Muscle layer of colon (tissue), 2 donors: Measurements from ENCODE around the gene LMAN1L.

Experiments
- H3K27ac ChIP-seq: one replicate; pipeline ENCODE4 v1.7.0; 2013; ENCODE audit warnings: low read depth, mild to moderate bottlenecking, low read length, moderate library complexity
- H3K27me3 ChIP-seq, 2 donors: one replicate each; pipeline ENCODE4 v1.7.0; 2013; ENCODE audit warnings: low read length in 2 of 2, mild to moderate bottlenecking in 2 of 2; ENCODE audit not compliant: insufficient read depth in 2 of 2, control insufficient read depth in 1 of 2
- H3K36me3 ChIP-seq: one replicate; pipeline ENCODE4 v1.7.0; 2013; ENCODE audit warnings: mild to moderate bottlenecking, low read length; ENCODE audit not compliant: insufficient read depth
- H3K4me1 ChIP-seq: one replicate; pipeline ENCODE4 v1.7.0; 2013; ENCODE audit warnings: mild to moderate bottlenecking, low read length; ENCODE audit not compliant: insufficient read depth
- H3K4me3 ChIP-seq, 2 donors: one replicate each; pipeline ENCODE4 v1.7.0; 2013; ENCODE audit warnings: low read length in 2 of 2, low read depth in 1 of 2, mild to moderate bottlenecking in 1 of 2, moderate library complexity in 1 of 2
- H3K9ac ChIP-seq: one replicate; pipeline ENCODE4 v1.7.0; 2013; ENCODE audit warnings: low read length
- H3K9me3 ChIP-seq: one replicate; pipeline ENCODE4 v1.7.0; 2013; ENCODE audit warnings: mild to moderate bottlenecking, low read length
- donor health status: abdominal sarcoma.
- donor health status: Adenocarcinoma of cecum.

Gene LMAN1L

DNA sequence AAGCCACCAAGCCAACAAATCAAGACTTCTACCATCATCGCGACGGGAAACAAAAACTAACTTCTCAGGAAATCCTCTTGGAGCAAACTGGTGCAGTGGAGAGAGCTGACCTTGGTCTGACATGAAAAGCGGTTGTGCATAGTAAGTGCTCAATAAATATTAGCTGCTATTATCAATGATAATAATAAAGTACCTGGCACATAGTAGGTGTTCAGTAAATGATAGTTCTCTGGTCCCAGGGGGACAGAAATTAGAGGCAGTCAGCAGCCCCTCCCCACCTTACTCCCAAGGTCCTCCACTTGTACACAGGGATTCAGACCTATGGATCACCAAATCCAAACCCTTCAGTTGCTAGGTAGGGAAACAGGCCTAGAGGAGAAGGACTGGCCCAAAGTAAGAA is 36.7 kb upstream of the LMAN1L start:
- no peaks in the 10 kb centered on the region for H3K9me3 ChIP-seq
- no peak overlapping the region for H3K4me3 ChIP-seq
- H3K27ac ChIP-seq: no peak overlapping the region
- no peaks in the 10 kb centered on the region for H3K36me3 ChIP-seq
- peaks cover 5% of the 10 kb centered on the region for H3K4me1 ChIP-seq
- H3K9ac ChIP-seq: no peak overlapping the region
- H3K27me3 ChIP-seq: no peaks in the 10 kb centered on the region

DNA sequence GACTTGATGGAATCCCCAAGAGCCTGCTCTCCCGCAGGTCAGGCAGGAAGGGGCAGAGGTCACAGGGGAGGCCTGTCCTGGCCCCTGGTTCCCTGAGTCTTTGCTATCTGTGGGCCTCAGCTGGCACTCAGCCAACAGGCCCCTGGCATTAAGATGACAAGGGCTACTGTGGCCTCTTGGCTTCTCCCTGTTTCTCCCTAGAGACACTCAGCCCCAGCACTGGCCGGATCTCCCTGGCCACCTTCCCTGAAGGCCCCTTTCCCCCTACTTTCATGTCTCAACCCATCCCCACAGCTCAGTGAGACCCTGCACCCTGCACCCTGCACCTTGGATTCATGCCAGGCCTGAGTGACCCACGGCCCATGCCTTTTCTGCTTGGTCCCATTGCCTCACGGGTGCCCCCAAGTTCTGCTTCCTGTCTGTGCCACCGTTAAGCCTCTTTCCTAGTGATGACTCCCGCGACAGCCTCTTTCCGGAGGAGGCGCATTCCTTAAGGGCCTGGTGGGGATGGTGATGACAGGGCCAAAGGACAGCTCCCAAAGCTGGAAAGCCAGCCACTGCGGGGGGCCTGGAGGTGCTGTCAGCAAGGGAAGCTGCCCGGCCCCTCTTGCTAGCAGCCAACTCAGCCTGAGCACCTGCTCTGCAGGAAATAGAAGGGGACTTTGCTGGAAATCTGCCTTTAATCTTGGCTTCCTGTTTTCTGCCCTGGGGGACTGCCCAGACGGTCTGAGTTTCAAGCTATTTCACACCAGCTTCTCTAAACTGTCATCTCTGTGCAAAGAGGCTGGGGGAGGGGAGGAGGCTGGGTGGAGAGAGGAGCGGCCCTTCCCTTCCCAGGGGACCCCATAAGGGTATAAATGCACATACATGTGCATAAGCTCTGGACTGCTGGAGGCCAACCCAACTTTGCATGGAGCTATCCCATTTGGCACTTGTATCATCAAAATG is 35.5 kb upstream of the LMAN1L start:
- no peak overlapping the region for H3K4me3 ChIP-seq
- H3K27ac ChIP-seq: no peak overlapping the region
- H3K36me3 ChIP-seq: no peaks in the 10 kb centered on the region
- H3K9ac ChIP-seq: no peak overlapping the region
- no peaks in the 10 kb centered on the region for H3K27me3 ChIP-seq
- H3K9me3 ChIP-seq: no peaks in the 10 kb centered on the region
- H3K4me1 ChIP-seq: peaks cover 14% of the 10 kb centered on the region

DNA sequence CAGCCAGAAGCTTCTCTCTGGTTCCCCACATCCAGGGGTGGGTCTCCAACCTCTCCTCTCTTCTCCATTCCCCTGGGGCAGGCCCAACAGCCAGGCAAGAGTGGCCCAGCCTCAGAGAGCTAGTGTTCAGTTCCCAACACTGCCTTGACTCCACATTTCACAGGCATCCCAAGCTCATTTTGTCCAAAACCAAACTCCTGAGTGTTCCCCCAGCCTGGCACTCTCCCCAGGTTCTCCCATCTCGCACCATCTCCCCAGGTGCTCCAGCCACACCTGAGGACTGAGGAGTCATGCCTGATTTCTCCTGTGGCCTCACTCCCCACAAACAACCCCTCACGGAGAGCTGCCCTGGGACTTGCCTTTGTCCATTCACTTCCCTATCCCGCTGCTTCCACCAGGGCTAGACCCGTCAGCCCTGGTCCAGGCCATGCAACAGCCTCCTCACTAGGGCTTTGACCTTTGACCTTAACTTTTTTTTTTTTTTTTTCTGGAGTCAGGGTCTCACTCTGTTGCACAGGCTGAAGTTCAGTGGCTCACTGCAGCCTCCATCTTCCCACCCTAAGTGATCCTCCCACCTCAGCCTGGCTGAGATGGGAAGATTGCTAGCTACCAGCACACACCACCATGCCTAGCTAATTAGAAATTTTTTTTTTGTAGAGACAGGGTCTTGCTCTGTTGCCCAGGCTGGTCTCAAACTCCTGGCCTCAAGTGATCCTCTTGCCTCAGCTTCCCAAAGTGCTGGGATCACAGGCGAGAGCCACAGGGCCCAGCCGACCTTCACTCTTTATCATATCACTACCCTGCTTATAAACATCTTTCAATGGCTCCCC is 34.7 kb upstream of the LMAN1L start:
- Histone ChIP-seq H3K9me3 (no peaks in the 10 kb centered on the region), H3K4me3 (no peak overlapping the region), H3K27me3 (no peaks in the 10 kb centered on the region), H3K27ac (no peak overlapping the region), H3K9ac (no peak overlapping the region), H3K36me3 (no peaks in the 10 kb centered on the region), H3K4me1 (peaks cover 18% of the 10 kb centered on the region)

DNA sequence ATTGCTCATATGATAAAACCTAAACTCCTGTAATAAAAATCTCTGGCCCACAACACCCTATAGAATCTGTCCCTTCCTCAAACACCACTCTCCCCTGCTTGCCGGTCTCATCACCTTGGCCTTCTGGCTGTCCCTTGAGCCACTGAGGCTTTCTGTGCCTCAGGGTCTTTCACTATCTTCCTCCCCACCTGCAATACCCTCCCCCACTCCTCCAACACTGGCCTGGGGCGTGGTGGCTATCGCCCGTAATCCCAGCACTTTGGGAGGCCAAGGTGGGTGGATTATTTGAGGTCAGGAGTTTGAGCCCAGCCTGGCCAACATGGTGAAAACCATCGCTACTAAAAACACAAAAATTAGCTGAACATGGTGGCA is 34.0 kb upstream of the LMAN1L start:
- no peaks in the 10 kb centered on the region for H3K9me3 ChIP-seq
- H3K36me3 ChIP-seq: no peaks in the 10 kb centered on the region
- H3K4me3 ChIP-seq: no peak overlapping the region
- no peak overlapping the region for H3K27ac ChIP-seq
- peaks cover 24% of the 10 kb centered on the region for H3K4me1 ChIP-seq
- no peak overlapping the region for H3K9ac ChIP-seq
- no peaks in the 10 kb centered on the region for H3K27me3 ChIP-seq

DNA sequence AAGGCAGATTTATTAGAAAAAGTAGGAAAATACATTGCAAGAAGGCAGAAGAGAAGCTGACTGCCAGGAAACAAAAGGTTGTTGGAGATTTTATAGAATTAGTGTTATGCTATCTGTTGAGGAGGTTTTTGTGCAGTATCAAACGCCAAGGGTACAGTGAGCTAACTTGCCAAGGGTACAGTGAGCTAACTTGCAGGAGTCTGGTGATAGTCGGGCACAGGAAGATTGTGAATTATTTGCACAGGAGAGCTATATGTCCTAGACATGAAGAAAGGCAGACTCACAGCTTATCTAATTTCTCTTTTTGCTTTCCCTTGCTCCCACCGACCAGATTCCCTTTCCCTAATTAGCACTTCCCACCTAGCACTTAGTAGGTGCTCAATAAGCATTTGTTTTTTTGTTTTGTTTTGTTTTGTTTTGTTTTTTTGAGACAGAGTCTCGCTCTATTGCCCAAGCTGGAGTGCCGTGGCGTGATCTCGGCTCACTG is 33.4 kb upstream of the LMAN1L start:
- Histone ChIP-seq H3K36me3 (no peaks in the 10 kb centered on the region), H3K27me3 (no peaks in the 10 kb centered on the region), H3K4me1 (peaks cover 29% of the 10 kb centered on the region), H3K9ac (no peak overlapping the region), H3K27ac (no peak overlapping the region), H3K9me3 (no peaks in the 10 kb centered on the region), H3K4me3 (no peak overlapping the region)

DNA sequence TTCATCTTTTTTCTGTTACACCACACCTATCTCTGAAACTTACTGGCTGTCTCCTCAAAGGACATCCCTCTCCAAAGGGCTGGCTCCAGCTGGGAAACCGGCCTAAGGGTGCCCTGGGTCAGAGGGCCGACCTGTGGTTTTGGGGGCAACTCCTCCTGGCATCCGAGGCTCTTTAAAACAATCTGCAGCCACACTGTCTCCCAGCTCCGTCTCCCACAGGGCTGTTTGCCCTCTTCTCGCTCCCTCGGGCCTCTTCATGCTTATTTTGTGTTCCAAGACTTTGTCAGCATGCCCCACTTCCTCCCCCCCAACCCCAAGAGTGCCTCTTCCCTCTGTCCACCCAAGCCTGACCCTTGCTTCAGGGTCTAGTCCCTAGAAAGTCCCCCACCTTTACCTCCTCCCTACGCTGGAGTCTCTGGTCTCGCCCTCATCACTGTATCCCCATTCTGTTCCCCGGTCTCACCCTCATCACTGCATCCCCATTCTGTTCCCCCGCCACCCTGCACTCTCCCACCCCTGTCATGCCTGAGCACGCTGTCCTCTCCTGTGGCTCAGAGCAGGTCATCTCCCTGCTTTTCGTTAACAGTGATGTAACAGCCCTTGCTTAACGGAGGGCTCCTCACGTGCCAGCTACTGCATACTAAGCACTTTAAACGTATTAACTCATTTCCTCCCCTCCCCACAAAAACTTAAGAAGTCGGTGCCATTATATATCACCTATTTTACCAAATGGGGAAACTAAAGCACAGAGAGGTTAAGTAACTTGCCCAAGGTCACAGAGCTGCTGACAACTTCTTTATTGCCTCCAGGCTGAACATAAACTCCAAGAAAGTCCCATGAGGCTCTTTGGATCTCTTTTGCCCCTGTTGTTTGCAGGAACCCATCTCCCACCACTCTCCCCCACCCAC is 31.9 kb upstream of the LMAN1L start:
- H3K9me3 ChIP-seq: no peaks in the 10 kb centered on the region
- H3K4me3 ChIP-seq: peak overlapping the region in 1 of 2 donors; percentile 46
- H3K9ac ChIP-seq: no peak overlapping the region
- H3K36me3 ChIP-seq: no peaks in the 10 kb centered on the region
- H3K27ac ChIP-seq: no peak overlapping the region
- peaks cover 41% of the 10 kb centered on the region for H3K4me1 ChIP-seq
- H3K27me3 ChIP-seq: no peaks in the 10 kb centered on the region

DNA sequence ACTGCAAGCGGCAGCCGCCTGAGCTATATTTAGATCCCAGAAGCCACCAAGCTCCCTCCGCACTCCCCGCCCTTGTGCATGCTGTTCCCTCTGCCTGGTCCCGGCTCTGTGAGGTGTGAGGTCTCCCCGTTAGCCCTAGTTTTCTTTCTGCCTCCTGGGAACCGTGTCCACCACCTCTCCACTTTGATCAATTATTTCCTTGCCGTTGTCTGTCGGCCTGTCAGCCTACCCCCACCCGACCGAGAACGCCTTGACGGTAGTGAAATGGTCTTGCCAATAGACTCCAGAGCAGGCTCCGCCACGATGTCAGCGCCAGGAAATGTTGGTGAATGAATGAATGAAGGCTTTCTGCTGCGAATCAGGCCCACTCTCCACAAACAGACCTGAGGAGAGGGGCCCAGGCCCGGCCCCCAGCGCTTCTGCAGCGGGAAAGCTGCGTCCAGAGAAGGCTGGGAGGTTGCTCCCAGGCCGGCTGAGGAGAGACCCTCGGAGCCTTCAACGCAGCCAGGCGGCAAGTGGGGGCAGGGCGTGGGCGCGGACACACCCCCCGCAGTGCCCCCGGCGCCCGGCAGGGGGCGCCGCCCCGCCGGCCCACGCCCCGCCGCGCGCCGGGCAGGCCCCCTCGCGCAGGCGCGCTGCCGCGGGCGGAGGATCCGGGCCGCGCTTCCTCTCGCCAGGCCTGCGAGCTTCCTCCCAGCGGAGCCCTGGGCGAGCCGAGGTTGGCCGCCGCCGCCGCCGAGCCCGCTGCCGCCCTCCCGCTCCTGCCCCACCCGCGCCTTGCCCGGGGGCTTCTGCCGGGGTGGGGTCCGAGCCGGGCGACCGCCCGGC is 31.0 kb upstream of the LMAN1L start, which contains the start of gene CSK:
TSS of gene CSK (plus strand) at position 650 of the 828 bp plus-strand sequence. CDS start 16,218 bp downstream, outside the sequence.
- peak within 1 kb of the TSS; percentile 78 for H3K9ac ChIP-seq
- H3K4me1 ChIP-seq: peaks cover 47% of the 10 kb centered on the region
- H3K4me3 ChIP-seq: peak within 1 kb of the TSS; percentile 79 to 94
- no peaks in the 10 kb centered on the region for H3K27me3 ChIP-seq
- no peaks in the 10 kb centered on the region for H3K9me3 ChIP-seq
- H3K27ac ChIP-seq: peak within 1 kb of the TSS; percentile 81
- H3K36me3 ChIP-seq: no peaks in the 10 kb centered on the region

DNA sequence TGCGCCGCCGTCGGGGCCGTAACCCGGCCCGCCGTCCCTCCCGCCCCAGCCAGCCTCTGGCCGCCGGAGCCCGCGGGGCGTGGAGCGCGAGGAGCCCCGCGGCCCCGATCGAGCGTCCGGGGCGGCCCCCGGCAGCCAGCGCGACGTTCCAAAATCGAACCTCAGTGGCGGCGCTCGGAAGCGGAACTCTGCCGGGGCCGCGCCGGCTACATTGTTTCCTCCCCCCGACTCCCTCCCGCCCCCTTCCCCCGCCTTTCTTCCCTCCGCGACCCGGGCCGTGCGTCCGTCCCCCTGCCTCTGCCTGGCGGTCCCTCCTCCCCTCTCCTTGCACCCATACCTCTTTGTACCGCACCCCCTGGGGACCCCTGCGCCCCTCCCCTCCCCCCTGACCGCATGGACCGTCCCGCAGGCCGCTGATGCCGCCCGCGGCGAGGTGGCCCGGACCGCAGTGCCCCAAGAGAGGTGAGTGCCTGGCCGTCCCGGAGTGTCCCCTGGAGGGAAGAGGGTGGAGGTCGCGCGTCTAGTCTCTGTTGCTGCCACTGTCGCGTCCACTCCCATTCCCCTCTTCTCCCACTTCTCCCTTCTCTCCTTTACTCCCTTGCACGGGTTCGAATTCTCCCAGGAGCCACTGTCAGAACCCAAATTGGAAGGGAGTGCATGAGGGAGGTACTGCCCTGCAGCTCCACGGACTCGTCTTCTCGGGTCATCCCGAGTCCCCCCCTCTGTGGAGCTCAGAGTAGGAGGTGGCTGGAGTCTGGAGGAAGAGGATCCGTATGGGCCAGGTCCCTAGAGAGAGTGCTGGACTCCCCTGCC is 30.2 kb upstream of the LMAN1L start:
- Histone ChIP-seq H3K9me3 (no peaks in the 10 kb centered on the region), H3K36me3 (no peaks in the 10 kb centered on the region), H3K27me3 (no peaks in the 10 kb centered on the region), H3K27ac (peak overlapping the region; percentile 81), H3K4me3 (peak overlapping the region; percentile 79 to 94), H3K9ac (peak overlapping the region; percentile 78), H3K4me1 (peaks cover 55% of the 10 kb centered on the region)

DNA sequence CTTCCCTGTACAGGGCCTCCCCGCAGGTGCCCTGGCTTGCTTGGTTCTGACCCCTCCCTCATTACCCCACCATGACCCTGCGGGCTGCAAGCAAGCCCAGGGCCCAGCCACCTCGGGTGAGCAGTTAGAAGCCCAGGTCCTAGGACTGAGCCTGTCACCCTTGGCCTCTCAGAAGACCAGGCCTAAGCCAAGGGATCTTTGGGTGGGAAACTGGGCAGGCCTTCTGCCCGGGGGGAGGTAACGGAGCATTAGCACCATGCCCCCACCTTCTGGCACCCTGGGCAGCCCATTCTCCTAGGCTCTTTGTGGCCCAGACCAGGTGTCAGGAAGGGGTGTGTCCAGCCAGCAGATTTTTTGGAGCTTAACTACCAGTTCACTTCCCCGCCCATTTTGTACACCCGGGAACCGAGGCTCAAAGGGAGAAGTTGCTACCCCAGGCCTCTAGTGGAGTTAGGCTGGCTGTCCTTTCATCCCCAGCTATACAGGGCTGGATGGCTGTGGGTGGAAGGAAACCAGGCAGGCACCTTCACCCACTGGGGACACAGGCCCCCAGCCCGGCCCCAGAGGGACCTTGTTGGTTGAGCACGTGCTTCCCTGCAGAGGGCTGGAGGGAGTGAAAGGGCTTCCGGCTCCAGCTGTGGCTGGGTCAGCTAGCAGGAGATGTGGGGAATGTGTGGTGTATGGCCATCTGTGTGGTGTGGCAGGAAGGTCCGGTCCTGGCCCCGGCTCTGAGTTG is 29.4 kb upstream of the LMAN1L start:
- Histone ChIP-seq H3K4me1 (peaks cover 60% of the 10 kb centered on the region), H3K9me3 (no peaks in the 10 kb centered on the region), H3K9ac (peak overlapping the region; percentile 78), H3K27me3 (no peaks in the 10 kb centered on the region), H3K36me3 (no peaks in the 10 kb centered on the region), H3K4me3 (peak overlapping the region; percentile 79 to 94), H3K27ac (peak overlapping the region; percentile 81)
